Skin of body (tissue), 2 donors: ENCODE measurements around the gene MEMO1. TPM values are rescaled to one million over a fixed set of nuclear protein-coding genes. Genes with fewer than 3 reads are reported as not detected.

Experiments used
- DNase-seq: peaks from one replicate; lab custom pipeline; 2025; lab: John Stamatoyannopoulos, UW
- total RNA-seq: library from RNA; depleted of rRNA; stranded (reverse); fragments of >200 nt; gene quantifications from one replicate; pipeline ENCODE4 v1.2.3, GENCODE V29; 2014

The MEMO1 gene
- total RNA-seq, 1 donor from 2014 or later = 26.0 TPM

- no peak for DNase-seq
These were observed 179.2 kb downstream of the MEMO1 start for GRCh38 chr2:31831585-31831984.

- DNase-seq = no peak
These were observed 181.9 kb downstream of the MEMO1 start for GRCh38 chr2:31828891-31829290.

- no peak for DNase-seq
These were observed 187.2 kb downstream of the MEMO1 start for GRCh38 chr2:31823558-31823957.

GRCh38 chr2:31822587-31822986 lies 188.2 kb downstream of the MEMO1 start:
- no peak for DNase-seq

Other genes starting within 250 kb of the MEMO1 start
- gene DPY30, start 28.8 kb upstream of the MEMO1 start, total RNA-seq = 41.9 TPM
- gene SPAST, start 52.5 kb upstream of the MEMO1 start, total RNA-seq = 27.6 TPM
- 22.7 TPM for gene SLC30A6, start 154.9 kb upstream of the MEMO1 start, total RNA-seq